Stomach (tissue), 9 donors: ENCODE data around the gene ACSM3. TPM values are rescaled to one million over a fixed set of nuclear protein-coding genes. Genes with fewer than 3 reads are reported as not detected.

ENCODE experiments used
- DNase-seq, 2 donors: peaks; one replicate each; pipeline versions ENCODE4 v3.0.0 to v3.0.0-alpha.2; 2013 to 2019
- H3K27ac ChIP-seq, 5 donors: fragments of 200-600 bp in 4 of 5; sonication (generic) in 4 of 5; one replicate each; pipeline ENCODE4 v1.5.1; 2013 to 2019; ENCODE audit warnings: mild to moderate bottlenecking in 1 of 5, moderate library complexity in 1 of 5
- H3K27me3 ChIP-seq, 3 donors: fragments of 200-600 bp; sonication (generic); one replicate each; pipeline ENCODE4 v1.5.1; 2017 to 2019; ENCODE audit warnings: mixed run types in 1 of 3
- H3K36me3 ChIP-seq, 4 donors: fragments of 200-600 bp; sonication (generic); 1 replicate in 3 of 4; 2 replicates in 1 of 4; pipeline ENCODE4 v1.5.1; 2016 to 2019
- H3K4me1 ChIP-seq, 4 donors: fragments of 200-600 bp; sonication (generic); one replicate each; pipeline ENCODE4 v1.5.1; 2016 to 2019
- H3K4me3 ChIP-seq, 4 donors: fragments of 200-600 bp; sonication (generic) in 3 of 4; one replicate each; pipeline ENCODE4 v1.5.1; 2016 to 2019; ENCODE audit warnings: mild to moderate bottlenecking in 1 of 4
- H3K9me3 ChIP-seq, 4 donors: fragments of 200-600 bp; sonication (generic); one replicate each; pipeline ENCODE4 v1.5.1; 2016 to 2019
- EP300 ChIP-seq: sonication (generic); formaldehyde crosslinking; IDR thresholded peaks from one replicate; pipeline ENCODE4 v1.6.1; 2017; ENCODE audit warnings: antibody characterized with exemption
- POLR2A ChIP-seq, 4 donors: fragments of 450-650 bp; IDR thresholded peaks; one replicate each; pipeline ENCODE4 v1.6.1; 2016; ENCODE audit warnings: antibody characterized with exemption in 4 of 4, control low read depth in 2 of 4, mild to moderate bottlenecking in 1 of 4, moderate library complexity in 1 of 4
- POLR2AphosphoS5 ChIP-seq, 3 donors: sonication (generic); formaldehyde crosslinking; IDR thresholded peaks; one replicate each; pipeline ENCODE4 v1.6.1; 2016; ENCODE audit warnings: antibody characterized with exemption in 3 of 3
- WGBS, 5 donors: extraction: QIAGEN DNeasy Blood & Tissue Kit in 3 of 5; methylation state at CpG; one replicate each; pipeline versions ENCODE4 v1.1.5 to v1.1.7; 2013 to 2018; 5-methylcytosine and 5-hydroxymethylcytosine counted together
- intact Hi-C: fragments of 100-400 bp; cut with DNase I; formaldehyde crosslinking; loops from one replicate; pipeline ENCODE4 v1.15.1; 2023; ENCODE audit warnings: low total_unique reads
- polyA plus RNA-seq, 3 donors: library from polyadenylated mRNA; stranded (reverse); fragments of 200-250 nt; gene quantifications; one replicate each; pipeline ENCODE4 v1.2.3, GENCODE V29; 2013
- total RNA-seq, 5 donors: library from RNA; depleted of rRNA; stranded (reverse); fragments of >200 nt; gene quantifications; one replicate each; pipeline versions ENCODE4 v1.1.0 to v1.2.3, GENCODE V29; 2014 to 2016
- TF ChIP-seq, protein P1 (sequence below), 7 experiments: fragments of 450-650 bp in 4 of 7; fragments of 200-600 bp in 3 of 7; sonication (generic) in 3 of 7; IDR thresholded peaks; one replicate each; pipeline ENCODE4 v1.5.1; 2016 to 2019; ENCODE audit warnings: antibody characterized with exemption in 7 of 7, control low read depth in 2 of 7, mild to moderate bottlenecking in 1 of 7
- donor health status: healthy with polysubstance abuse.
- donor health status: Bipolar disorder and iron deficiency.
- donor health status: healthy.

Gene ACSM3
- total and polyA plus RNA-seq, 8 donors, result 5.8 to 114 (median 47.6) TPM

DNA sequence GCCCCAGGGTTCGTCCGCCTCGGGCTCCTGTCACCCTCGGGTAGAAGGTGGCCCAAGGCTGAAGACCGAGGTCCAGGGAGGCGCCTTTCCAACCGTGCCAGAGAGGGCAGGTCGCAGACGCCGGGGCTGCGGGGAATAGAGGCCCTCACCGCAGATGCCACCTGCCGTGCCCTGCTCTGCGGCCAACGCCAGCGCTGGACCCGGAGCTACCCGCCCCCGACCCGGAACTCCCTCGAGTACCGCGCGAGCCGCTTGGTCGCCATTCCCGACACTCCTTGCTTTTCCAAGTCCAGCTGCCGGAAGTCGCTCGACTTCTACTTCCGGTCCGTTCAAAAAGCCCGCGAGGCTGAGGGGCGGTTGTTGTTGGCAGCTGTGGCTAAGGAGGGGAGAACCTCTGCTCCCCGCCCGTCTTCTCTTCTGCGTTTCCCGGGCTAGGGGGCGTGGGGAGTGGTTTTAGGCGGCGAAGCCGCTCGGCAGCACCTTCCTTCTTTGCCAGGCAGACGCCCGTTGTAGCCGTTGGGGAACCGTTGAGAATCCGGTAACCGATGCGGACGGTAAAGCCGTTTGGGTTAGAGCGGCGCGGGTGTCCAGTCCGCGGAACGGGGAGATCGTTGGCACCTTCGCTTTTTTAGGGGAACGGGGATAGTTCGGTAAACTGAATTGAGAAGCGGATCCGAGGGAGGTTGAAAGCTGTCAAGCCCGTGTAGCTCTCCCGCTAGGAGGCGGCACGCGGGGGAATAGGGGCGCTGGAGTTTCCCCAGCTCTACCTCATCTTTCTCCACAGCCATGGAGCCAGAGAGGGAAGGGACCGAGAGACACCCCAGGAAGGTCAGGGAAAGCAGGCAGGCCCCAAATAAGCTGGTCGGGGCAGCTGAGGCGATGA, 42.6 kb downstream of the ACSM3 start, which contains the start of the genes ERI2 and REXO5:
Gene ERI2, minus strand, starts transcription at position 305 of the 883 bp plus-strand sequence. Its CDS starts 42 bp downstream, at position 263.
Gene REXO5, plus strand, starts transcription at position 360 of the 883 bp plus-strand sequence. Its CDS starts 427 bp downstream, at position 787.
- Histone ChIP-seq H3K9me3 (no peaks in the 10 kb centered on the region), H3K27me3 (no peaks in the 10 kb centered on the region), H3K36me3 (peaks cover 0 to 11% (median 9%) of the 10 kb centered on the region in 4 donors), H3K4me3 (peak within 1 kb of the TSS; percentile 68 to 85 (median 78)), H3K27ac (peak within 1 kb of the TSS; percentile 85 to 98 (median 96)), H3K4me1 (peaks cover 8 to 45% (median 33%) of the 10 kb centered on the region in 4 donors)
- intact Hi-C loops, result no loop called here
- DNase-seq, result peak; percentile 93 to 98
- WGBS, 5 donors, result 0 to 1% (median 0%) methylated on average over 60 to 74 of the region's 74 CpGs
- TF ChIP-seq POLR2AphosphoS5 (IDR thresholded peaks at IDR 0.05), result peak in 2 of 3 donors; percentile 73 to 84
- TF ChIP-seq, protein P1, sequence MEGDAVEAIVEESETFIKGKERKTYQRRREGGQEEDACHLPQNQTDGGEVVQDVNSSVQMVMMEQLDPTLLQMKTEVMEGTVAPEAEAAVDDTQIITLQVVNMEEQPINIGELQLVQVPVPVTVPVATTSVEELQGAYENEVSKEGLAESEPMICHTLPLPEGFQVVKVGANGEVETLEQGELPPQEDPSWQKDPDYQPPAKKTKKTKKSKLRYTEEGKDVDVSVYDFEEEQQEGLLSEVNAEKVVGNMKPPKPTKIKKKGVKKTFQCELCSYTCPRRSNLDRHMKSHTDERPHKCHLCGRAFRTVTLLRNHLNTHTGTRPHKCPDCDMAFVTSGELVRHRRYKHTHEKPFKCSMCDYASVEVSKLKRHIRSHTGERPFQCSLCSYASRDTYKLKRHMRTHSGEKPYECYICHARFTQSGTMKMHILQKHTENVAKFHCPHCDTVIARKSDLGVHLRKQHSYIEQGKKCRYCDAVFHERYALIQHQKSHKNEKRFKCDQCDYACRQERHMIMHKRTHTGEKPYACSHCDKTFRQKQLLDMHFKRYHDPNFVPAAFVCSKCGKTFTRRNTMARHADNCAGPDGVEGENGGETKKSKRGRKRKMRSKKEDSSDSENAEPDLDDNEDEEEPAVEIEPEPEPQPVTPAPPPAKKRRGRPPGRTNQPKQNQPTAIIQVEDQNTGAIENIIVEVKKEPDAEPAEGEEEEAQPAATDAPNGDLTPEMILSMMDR (IDR thresholded peaks at IDR 0.05), result peak in 1 of 7 experiments; percentile 22
- no peak for TF ChIP-seq EP300
- peak in 1 of 4 donors; percentile 41 for TF ChIP-seq POLR2A (IDR thresholded peaks at IDR 0.05)

DNA sequence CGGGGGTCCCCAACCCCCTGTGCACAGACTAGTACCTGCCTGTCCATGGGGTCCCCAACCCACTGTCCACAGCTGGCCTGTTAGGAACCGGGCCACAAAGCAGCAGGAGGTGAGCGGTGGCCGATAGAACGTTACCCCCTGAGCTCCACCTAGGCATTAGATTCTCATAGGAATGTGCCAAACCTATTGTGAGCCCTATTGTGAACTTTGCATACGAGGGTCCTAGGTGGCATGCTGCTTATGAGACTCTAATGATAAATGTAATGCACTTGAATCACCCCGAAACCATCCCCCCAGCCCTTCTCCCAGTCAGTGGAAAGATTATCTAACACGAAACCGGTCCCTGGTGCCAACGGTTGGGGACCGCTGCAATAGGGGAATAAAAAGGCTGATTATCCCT, 44.0 kb downstream of the ACSM3 start:
- H3K4me3 ChIP-seq, result peak overlapping the region in 1 of 4 donors; percentile 78
- TF ChIP-seq POLR2AphosphoS5 (IDR thresholded peaks at IDR 0.05), result no peak
- no peak for TF ChIP-seq EP300
- no peak for TF ChIP-seq POLR2A (IDR thresholded peaks at IDR 0.05)
- TF ChIP-seq, protein P1 (IDR thresholded peaks at IDR 0.05), result no peak
- 86 to 94% (median 92%) methylated on average over 11 of the region's 11 CpGs for WGBS, 5 donors
- peak overlapping the region in 2 of 5 donors; percentile 92 to 96 for H3K27ac ChIP-seq
- peaks cover 8 to 52% (median 38%) of the 10 kb centered on the region in 4 donors for H3K4me1 ChIP-seq
- H3K9me3 ChIP-seq, result no peaks in the 10 kb centered on the region
- no peak for DNase-seq
- H3K27me3 ChIP-seq, result no peaks in the 10 kb centered on the region
- H3K36me3 ChIP-seq, result no peaks in the 10 kb centered on the region
- intact Hi-C loops, result no loop called here

DNA sequence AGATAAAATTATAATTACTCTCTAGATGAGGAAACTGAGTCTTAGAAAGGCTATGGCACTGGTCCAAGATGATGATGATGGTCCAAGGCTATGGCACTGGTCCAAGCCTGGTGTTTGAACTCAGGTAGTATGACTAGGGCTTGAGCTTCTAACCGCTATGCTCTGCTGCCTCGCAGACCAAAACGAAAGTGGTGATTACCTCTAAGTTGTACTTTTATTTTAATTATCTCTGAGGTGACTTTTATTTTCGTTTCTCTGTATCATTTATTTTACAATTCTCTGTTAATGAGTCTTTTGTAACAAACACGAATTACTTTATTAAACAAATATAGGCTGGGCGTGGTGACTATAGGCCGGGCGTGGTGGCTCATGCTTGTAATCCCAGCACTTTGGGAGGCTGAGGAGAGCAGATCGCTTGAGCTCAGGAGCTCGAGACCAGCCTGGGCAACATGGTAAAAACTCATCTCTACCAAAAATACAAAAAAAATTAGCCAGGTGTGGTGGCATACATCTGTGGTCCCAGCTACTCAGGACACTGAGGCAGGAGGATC, 48.1 kb downstream of the ACSM3 start:
- Histone ChIP-seq H3K27me3 (no peaks in the 10 kb centered on the region), H3K9me3 (no peaks in the 10 kb centered on the region), H3K27ac (peak overlapping the region; percentile 39 to 71 (median 54)), H3K4me1 (peaks cover 0 to 26% (median 17%) of the 10 kb centered on the region in 4 donors), H3K4me3 (no peak overlapping the region), H3K36me3 (peaks cover 0 to 18% (median 10%) of the 10 kb centered on the region in 4 donors)
- TF ChIP-seq POLR2AphosphoS5 (IDR thresholded peaks at IDR 0.05), result no peak
- TF ChIP-seq, protein P1 (IDR thresholded peaks at IDR 0.05), result no peak
- TF ChIP-seq POLR2A (IDR thresholded peaks at IDR 0.05), result no peak
- no peak for TF ChIP-seq EP300
- no peak for DNase-seq
- WGBS, 5 donors, result 42 to 58% (median 52%) methylated on average over 10 of the region's 10 CpGs
- intact Hi-C loops, result no loop called here

DNA sequence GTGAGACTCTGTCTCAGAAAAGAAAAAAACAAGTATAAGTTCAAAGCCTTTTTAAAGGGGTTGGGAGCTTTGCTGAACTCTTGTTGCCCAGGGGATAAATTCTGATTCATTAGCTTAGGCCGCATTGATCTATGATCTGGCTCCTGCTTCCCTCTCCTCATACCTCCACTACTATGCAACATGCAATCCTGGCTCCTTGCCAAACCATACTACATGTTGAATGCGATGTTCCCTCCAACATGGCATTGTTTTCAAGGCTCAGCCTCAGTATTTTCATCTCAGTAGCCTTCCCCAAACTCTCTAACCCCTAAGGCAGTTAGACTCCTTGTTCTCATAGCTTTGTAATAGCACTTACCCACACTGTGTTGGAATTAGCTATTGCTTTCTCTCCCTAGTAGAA, 48.7 kb downstream of the ACSM3 start:
- Histone ChIP-seq H3K9me3 (no peaks in the 10 kb centered on the region), H3K27me3 (no peaks in the 10 kb centered on the region), H3K4me3 (no peak overlapping the region), H3K4me1 (peaks cover 0 to 20% (median 11%) of the 10 kb centered on the region in 4 donors), H3K36me3 (peaks cover 0 to 23% (median 10%) of the 10 kb centered on the region in 4 donors), H3K27ac (peak overlapping the region; percentile 39 to 71 (median 54))
- DNase-seq, result no peak
- 28 to 67% (median 36%) methylated on average over 2 of the region's 2 CpGs for WGBS, 5 donors
- TF ChIP-seq, protein P1 (IDR thresholded peaks at IDR 0.05), result no peak
- TF ChIP-seq POLR2A (IDR thresholded peaks at IDR 0.05), result no peak
- TF ChIP-seq POLR2AphosphoS5 (IDR thresholded peaks at IDR 0.05), result no peak
- TF ChIP-seq EP300, result no peak
- intact Hi-C loops, result no loop called here
